Activated T-helper 2 cell treated with anti-CD3 and anti-CD28 coated beads, Interferon-gamma antibody, Interleukin-2, Interleukin-4, amounts not matched to agents 10 μg/mL and 5 μg/mL and 100 μg/mL, durations not matched to agents 14 hours and 24 hours and 36 hours (primary cell): Measurements from ENCODE around the gene CCDC177. TPM values are rescaled to one million over a fixed set of nuclear protein-coding genes. Genes with fewer than 3 reads are reported as not detected.

Experiments used
- DNase-seq: peaks from one replicate; pipeline ENCODE4 v3.0.0; 2021; ENCODE audit warnings: low spot score
- H3K27ac Mint-ChIP-seq: one replicate; pipeline ENCODE4 v1.8.0; 2021; ENCODE audit warnings: mixed read lengths
- H3K27me3 Mint-ChIP-seq: one replicate; pipeline ENCODE4 v1.8.0; 2021; ENCODE audit warnings: low read depth, mixed read lengths
- H3K36me3 Mint-ChIP-seq: one replicate; pipeline ENCODE4 v1.8.0; 2021; ENCODE audit warnings: low read depth, mixed read lengths
- H3K4me1 Mint-ChIP-seq: one replicate; pipeline ENCODE4 v1.8.0; 2021; ENCODE audit warnings: low read depth, mixed read lengths
- H3K4me3 Mint-ChIP-seq: one replicate; pipeline ENCODE4 v1.8.0; 2021; ENCODE audit warnings: low read depth, mild to moderate bottlenecking, moderate library complexity, mixed read lengths
- H3K9me3 Mint-ChIP-seq: one replicate; pipeline ENCODE4 v1.8.0; 2021; ENCODE audit warnings: mixed read lengths
- intact Hi-C: fragments of 100-400 bp; cut with micrococcal nuclease; formaldehyde crosslinking; loops from one replicate; pipeline ENCODE4 v1.15.1; 2023
- total RNA-seq: library from RNA; stranded (reverse); gene quantifications from 2 replicates; pipeline ENCODE4 v1.2.3, GENCODE V29; 2022

Gene CCDC177
- total RNA-seq, 1 donor from 2014 or later = not detected

DNA sequence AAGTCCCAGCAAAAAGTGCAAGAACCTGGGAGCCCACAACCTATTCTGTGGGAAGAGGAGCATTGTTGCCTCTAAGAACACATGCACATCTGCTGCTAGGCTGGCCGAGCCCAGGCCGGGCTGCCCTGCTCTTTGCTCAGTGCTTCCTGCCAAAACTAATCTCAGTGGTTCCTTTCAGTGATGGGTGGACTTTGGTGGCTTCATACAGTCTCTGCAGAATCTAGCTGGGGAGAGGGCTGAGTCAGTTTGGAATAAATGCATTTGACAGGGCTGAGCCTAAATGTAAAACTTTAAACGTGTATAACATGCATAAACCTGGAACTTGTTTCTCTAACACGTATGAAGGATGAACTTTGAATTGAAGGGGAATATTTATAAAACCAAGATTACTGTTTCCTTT, 44.6 kb downstream of the CCDC177 start:
- Mint-ChIP-seq H3K27me3 (peaks cover 3% of the 10 kb centered on the region), H3K4me3 (no peak overlapping the region), H3K27ac (no peak overlapping the region), H3K9me3 (no peaks in the 10 kb centered on the region), H3K36me3 (no peaks in the 10 kb centered on the region), H3K4me1 (no peaks in the 10 kb centered on the region)
- intact Hi-C loops = no loop called here
- peak; percentile 2 for DNase-seq

DNA sequence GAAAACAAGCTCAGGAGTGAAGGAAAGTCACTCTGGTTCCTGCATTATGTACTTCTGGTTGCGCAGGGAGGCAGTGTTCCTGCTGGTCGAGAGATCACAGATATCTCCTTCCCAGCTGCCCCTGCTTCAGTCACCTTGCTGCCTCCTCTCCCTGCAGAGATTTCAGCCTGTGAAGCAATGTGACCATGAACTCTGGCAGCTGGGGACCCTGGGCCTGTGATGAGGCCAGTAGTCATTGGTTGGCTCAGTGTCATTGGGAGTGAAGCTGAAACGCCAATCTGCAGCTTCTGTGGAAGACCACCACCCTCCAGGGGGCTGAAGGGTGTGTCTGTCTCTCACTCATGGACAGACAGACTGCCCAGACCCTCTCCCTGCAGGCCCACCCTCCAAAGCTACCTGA, 45.1 kb downstream of the CCDC177 start:
- Mint-ChIP-seq H3K36me3 (no peaks in the 10 kb centered on the region), H3K27me3 (peaks cover 3% of the 10 kb centered on the region), H3K9me3 (no peaks in the 10 kb centered on the region), H3K4me1 (no peaks in the 10 kb centered on the region), H3K27ac (no peak overlapping the region), H3K4me3 (no peak overlapping the region)
- intact Hi-C loops = no loop called here
- no peak for DNase-seq

DNA sequence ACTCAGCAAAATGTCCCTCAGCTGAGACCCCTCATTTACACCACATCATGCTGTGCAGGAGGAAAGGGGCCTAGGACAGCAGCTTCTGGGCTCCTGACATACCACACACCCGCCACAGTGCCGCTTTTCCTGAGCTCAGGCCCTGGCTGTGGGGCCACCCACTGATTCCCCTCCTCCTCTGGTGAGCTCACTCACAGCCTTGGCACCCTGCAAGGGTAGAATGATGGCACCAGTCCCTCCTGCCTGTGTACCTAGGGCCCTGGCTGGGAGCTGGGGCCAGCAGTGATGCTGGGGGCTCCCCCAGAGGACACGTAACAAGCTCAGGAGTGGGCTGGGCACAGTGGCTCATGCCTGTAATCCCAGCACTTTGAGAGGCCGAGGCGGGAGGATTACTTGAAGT, 45.7 kb downstream of the CCDC177 start:
- H3K36me3 Mint-ChIP-seq = no peaks in the 10 kb centered on the region
- H3K27ac Mint-ChIP-seq = no peak overlapping the region
- intact Hi-C loops = no loop called here
- no peak overlapping the region for H3K4me3 Mint-ChIP-seq
- DNase-seq = no peak
- H3K4me1 Mint-ChIP-seq = no peaks in the 10 kb centered on the region
- no peaks in the 10 kb centered on the region for H3K9me3 Mint-ChIP-seq
- H3K27me3 Mint-ChIP-seq = peaks cover 3% of the 10 kb centered on the region

DNA sequence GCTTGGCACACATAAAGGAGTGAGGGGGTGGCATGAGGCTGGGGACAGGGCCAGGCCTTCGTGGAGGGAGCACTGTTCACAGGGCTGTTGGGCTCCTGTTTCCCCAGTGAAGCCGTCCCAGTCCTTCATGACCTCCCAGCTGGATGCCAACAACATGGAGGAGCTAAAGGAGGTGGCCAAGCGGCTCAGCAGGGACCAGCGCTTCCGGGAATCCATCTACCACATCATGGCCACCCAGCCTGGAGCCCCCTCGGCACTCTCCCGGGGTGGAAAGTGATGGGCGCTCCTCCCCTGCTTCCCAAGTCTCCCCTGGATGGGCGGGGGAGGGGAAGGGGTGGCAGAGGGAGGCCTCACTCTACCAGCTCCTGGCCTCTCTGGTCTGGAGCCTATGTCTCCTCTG, 46.5 kb downstream of the CCDC177 start:
- peaks cover 3% of the 10 kb centered on the region for H3K27me3 Mint-ChIP-seq
- H3K4me1 Mint-ChIP-seq = no peaks in the 10 kb centered on the region
- intact Hi-C loops = no loop called here
- no peak for DNase-seq
- H3K27ac Mint-ChIP-seq = no peak overlapping the region
- no peaks in the 10 kb centered on the region for H3K36me3 Mint-ChIP-seq
- no peak overlapping the region for H3K4me3 Mint-ChIP-seq
- H3K9me3 Mint-ChIP-seq = no peaks in the 10 kb centered on the region

DNA sequence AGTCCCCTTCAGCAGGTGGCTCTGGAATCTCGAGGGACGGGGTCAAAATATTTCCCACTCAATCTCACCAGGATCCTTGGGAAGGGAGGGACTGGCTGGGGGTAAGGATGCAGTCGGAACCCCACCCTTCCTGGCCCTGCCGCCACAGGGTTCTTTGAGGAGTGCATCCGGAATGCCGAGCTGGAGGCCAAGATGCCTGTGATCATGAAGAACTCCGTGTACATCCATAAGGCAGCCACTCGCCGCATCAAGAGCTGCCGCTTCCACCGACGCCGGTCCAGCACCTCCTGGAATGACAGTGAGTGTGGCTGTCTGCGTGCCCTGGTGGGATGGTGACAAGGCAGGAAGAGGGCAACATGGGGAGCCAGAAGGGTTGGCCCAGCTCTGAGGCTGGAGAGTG, 47.0 kb downstream of the CCDC177 start:
- Mint-ChIP-seq H3K4me1 (no peaks in the 10 kb centered on the region), H3K27ac (no peak overlapping the region), H3K9me3 (no peaks in the 10 kb centered on the region), H3K27me3 (peaks cover 3% of the 10 kb centered on the region), H3K4me3 (no peak overlapping the region), H3K36me3 (no peaks in the 10 kb centered on the region)
- intact Hi-C loops = no loop called here
- no peak for DNase-seq

DNA sequence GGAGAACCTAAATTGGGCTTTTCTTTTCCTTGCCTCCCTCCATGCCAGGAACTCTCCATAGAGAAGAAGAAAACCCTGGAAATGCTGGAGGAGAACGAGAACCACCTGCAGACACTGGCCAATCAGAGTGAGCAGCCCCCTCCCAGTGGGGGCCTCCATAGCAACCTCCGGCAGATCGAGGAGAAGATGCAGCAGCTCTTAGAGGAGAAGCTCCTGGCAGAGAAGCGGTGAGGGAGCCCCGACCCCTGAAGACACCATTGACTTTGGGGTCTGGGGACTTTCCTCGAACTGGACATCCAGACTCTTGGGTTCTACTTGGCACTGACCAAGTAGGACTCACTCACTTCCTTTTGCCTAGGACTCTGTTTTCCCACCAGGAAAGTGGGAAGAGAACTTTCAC, 48.8 kb downstream of the CCDC177 start:
- intact Hi-C loops = no loop called here
- H3K4me1 Mint-ChIP-seq = no peaks in the 10 kb centered on the region
- H3K27me3 Mint-ChIP-seq = peaks cover 1% of the 10 kb centered on the region
- H3K9me3 Mint-ChIP-seq = no peaks in the 10 kb centered on the region
- DNase-seq = no peak
- H3K27ac Mint-ChIP-seq = no peak overlapping the region
- H3K4me3 Mint-ChIP-seq = no peak overlapping the region
- no peaks in the 10 kb centered on the region for H3K36me3 Mint-ChIP-seq

DNA sequence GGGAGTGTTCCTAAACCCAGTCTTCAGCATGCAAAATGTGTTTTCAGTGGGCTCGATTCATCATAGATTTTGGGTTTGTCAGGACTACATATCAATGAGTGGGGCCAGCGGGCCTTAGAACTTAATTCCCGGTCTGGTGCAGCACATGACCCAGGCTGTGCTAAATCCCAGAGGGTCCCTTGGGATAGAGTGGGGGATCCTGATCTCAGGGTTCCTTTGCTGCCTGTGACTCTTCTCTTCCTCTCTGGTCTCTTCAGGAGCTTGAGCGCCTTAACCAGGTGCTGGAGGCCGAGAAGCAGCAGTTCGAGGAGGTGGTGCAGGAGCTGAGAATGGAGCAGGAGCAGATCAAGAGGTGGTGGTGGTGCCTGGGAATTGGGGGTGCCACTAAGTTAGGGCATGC, 52.6 kb downstream of the CCDC177 start:
- Mint-ChIP-seq H3K27ac (no peak overlapping the region), H3K4me1 (no peaks in the 10 kb centered on the region), H3K36me3 (no peaks in the 10 kb centered on the region), H3K9me3 (no peaks in the 10 kb centered on the region), H3K4me3 (no peak overlapping the region), H3K27me3 (peaks cover 6% of the 10 kb centered on the region)
- no peak for DNase-seq
- intact Hi-C loops = no loop called here

Other genes with a start within 250 kb of the CCDC177 start
- 390 and 410 TPM in 2 replicates for gene ERH, start 176.6 kb downstream of the CCDC177 start, total RNA-seq
- gene SLC39A9, start 176.2 kb downstream of the CCDC177 start, total RNA-seq = 43.7 and 46.7 TPM in 2 replicates
- gene PLEKHD1, start 90.1 kb downstream of the CCDC177 start, total RNA-seq = 0.09 TPM in 1 of 2 replicates, not detected in the other
- gene SUSD6, start 36.7 kb upstream of the CCDC177 start, total RNA-seq = 46.6 and 46.7 TPM in 2 replicates
- gene SRSF5, start 192.3 kb upstream of the CCDC177 start, total RNA-seq = 316 and 358 TPM in 2 replicates
- not detected in 2 replicates for gene SLC10A1, start 222.4 kb upstream of the CCDC177 start, total RNA-seq